ENCODE measurements around the gene CPVL. TPM values are rescaled to one million over a fixed set of nuclear protein-coding genes. Genes with fewer than 3 reads are reported as not detected.

CPVL gene
- total RNA-seq, 1 donor from 2014 or later = 22.2 TPM

GRCh38 chr7:29099896-29100847 is 46.2 kb downstream of the CPVL start:
- Mint-ChIP-seq H3K4me1 (ENCODE audit: low read depth, unreplicated experiment) (peaks cover 2% of the 10 kb centered on the region), H3K36me3 (ENCODE audit: low read depth, unreplicated experiment) (no peaks in the 10 kb centered on the region), H3K27ac (ENCODE audit: unreplicated experiment) (no peak overlapping the region), H3K4me3 (ENCODE audit: unreplicated experiment) (no peak overlapping the region), H3K27me3 (ENCODE audit: low read depth, unreplicated experiment) (no peaks in the 10 kb centered on the region), H3K9me3 (ENCODE audit: unreplicated experiment) (no peaks in the 10 kb centered on the region)
- Histone ChIP-seq H3K4me2 (ENCODE audit: low read length) (no peak overlapping the region), H2AFZ (ENCODE audit: low read depth, low read length) (no peak overlapping the region), H3K9me3 (ENCODE audit: insufficient read depth, low read depth, low read length) (no peaks in the 10 kb centered on the region), H3K4me1 (ENCODE audit: insufficient read depth, low read length) (no peaks in the 10 kb centered on the region), H3K27ac (ENCODE audit: low read depth, low read length) (no peak overlapping the region), H3K79me2 (ENCODE audit: insufficient read depth, low read length) (no peaks in the 10 kb centered on the region), H3K9ac (ENCODE audit: low read length) (no peak overlapping the region), H3K4me3 (ENCODE audit: insufficient read depth, low read depth, low read length) (no peak overlapping the region), H3K36me3 (ENCODE audit: insufficient read depth, low read length) (no peaks in the 10 kb centered on the region), H4K20me1 (ENCODE audit: insufficient read depth, low read length) (no peaks in the 10 kb centered on the region), H3K27me3 (ENCODE audit: insufficient read depth, low read length) (peaks cover under 1% of the 10 kb centered on the region)
- no peak for DNase-seq (ENCODE audit: low read depth)
- TF ChIP-seq EZH2 (IDR thresholded peaks at IDR 0.05; ENCODE audit: insufficient read depth, low read length) = no peak
- no peak for TF ChIP-seq CTCF (IDR thresholded peaks at IDR 0.05; ENCODE audit: insufficient read depth, low read depth, low read length)
- FAIRE-seq = no peak

GRCh38 chr7:29096446-29096730 is 49.9 kb downstream of the CPVL start:
- no peak overlapping the region for H3K27ac ChIP-seq (ENCODE audit: low read depth, low read length)
- DNase-seq (ENCODE audit: low read depth) (no peak), FAIRE-seq (no peak)
- no peaks in the 10 kb centered on the region for H3K36me3 ChIP-seq (ENCODE audit: insufficient read depth, low read length)
- no peaks in the 10 kb centered on the region for H3K4me1 ChIP-seq (ENCODE audit: insufficient read depth, low read length)
- no peak overlapping the region for H3K4me3 Mint-ChIP-seq (ENCODE audit: unreplicated experiment)
- no peaks in the 10 kb centered on the region for H3K27me3 ChIP-seq (ENCODE audit: insufficient read depth, low read length)
- no peak overlapping the region for H3K4me3 ChIP-seq (ENCODE audit: insufficient read depth, low read depth, low read length)
- H3K9ac ChIP-seq (ENCODE audit: low read length) = no peak overlapping the region
- TF ChIP-seq EZH2 (IDR thresholded peaks at IDR 0.05; ENCODE audit: insufficient read depth, low read length) (no peak), CTCF (IDR thresholded peaks at IDR 0.05; ENCODE audit: insufficient read depth, low read depth, low read length) (no peak)
- H3K79me2 ChIP-seq (ENCODE audit: insufficient read depth, low read length) = no peaks in the 10 kb centered on the region
- no peak overlapping the region for H3K4me2 ChIP-seq (ENCODE audit: low read length)
- H3K9me3 Mint-ChIP-seq (ENCODE audit: unreplicated experiment) = no peaks in the 10 kb centered on the region
- no peaks in the 10 kb centered on the region for H3K36me3 Mint-ChIP-seq (ENCODE audit: low read depth, unreplicated experiment)
- H4K20me1 ChIP-seq (ENCODE audit: insufficient read depth, low read length) = no peaks in the 10 kb centered on the region
- no peaks in the 10 kb centered on the region for H3K9me3 ChIP-seq (ENCODE audit: insufficient read depth, low read depth, low read length)
- no peaks in the 10 kb centered on the region for H3K27me3 Mint-ChIP-seq (ENCODE audit: low read depth, unreplicated experiment)
- no peak overlapping the region for H3K27ac Mint-ChIP-seq (ENCODE audit: unreplicated experiment)
- no peaks in the 10 kb centered on the region for H3K4me1 Mint-ChIP-seq (ENCODE audit: low read depth, unreplicated experiment)
- H2AFZ ChIP-seq (ENCODE audit: low read depth, low read length) = no peak overlapping the region
